Measurements from ENCODE around the gene C18orf63.

DNA sequence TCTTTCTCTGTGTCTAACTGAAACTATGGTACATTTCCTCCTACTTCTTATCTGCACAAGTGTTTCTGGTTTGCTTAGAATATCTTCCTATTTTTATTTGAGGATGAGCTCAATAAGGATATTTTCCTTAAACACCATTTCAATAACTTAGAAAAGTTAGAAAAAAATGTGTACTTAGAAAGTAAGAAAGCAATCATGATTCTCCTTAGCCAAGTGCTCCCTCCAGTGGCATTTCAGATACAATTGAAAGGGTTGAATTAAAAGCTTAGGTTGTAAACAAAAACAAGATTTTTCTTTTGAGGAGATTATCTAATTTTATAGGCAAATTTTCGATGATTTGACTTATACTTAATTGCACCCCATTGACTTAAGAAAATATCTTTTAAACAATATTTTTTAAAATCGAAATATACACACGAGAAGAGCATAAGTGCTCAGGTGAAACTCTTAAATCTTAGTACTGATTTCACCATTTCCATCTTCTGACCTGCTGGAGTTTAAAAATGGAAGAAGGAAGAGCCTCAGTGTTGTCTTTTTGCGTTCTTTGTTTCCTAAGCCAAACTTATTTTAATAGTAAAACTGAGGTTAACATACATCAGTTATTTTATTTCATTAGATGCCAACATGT, 26.9 kb downstream of the C18orf63 start:
- TF ChIP-seq CTCF (optimal IDR thresholded peaks at IDR 0.05 in 1 of 3, IDR thresholded peaks at IDR 0.05 in 1 of 3, conservative IDR thresholded peaks at IDR 0.05 in 1 of 3; ENCODE audit: extremely low read depth in 1 of 3, insufficient read depth in 2 of 3, low read length in 3 of 3) = peak in 2 of 3 experiments; percentile 27 to 39
- no peak for TF ChIP-seq EZH2 (IDR thresholded peaks at IDR 0.05; ENCODE audit: low read length)

Measured in keratinocyte (primary cell).